IMR-90 (cell line): ENCODE measurements around the gene RPS10. TPM values are rescaled to one million over a fixed set of nuclear protein-coding genes. Genes with fewer than 3 reads are reported as not detected.

Experiments
- ATAC-seq: fragments of 200-7000 bp; cut with Tn5 transposase; 2 replicates; pipeline ENCODE4 v1.9.1; 2020; ENCODE audit warnings: low read depth, mild to moderate bottlenecking, moderate library complexity
- BruUV-seq: library from RNA; stranded (reverse); fragments of 400-500 nt; replicated peaks from 2 replicates; lab custom pipeline; 2021; lab: Mats Ljungman, UMichigan
- CTCF ChIA-PET: fragments of 300-600 bp; formaldehyde crosslinking; extraction: SDS; loops from one replicate; lab custom pipeline; 2021; ENCODE audit warnings: antibody characterized with exemption; lab: Yijun Ruan, JAX
- POLR2A ChIA-PET: fragments of 300-600 bp; sonication (Branson Sonifier 250); formaldehyde crosslinking; loops from one replicate; lab custom pipeline; 2022; ENCODE audit warnings: antibody characterized with exemption; ENCODE audit not compliant: unreplicated experiment; lab: Charles Lee
- DNase-seq: peaks from one replicate; pipeline ENCODE4 v3.0.0; 2013
- H2AFZ ChIP-seq: replicated peaks from 2 replicates; pipeline ENCODE3; 2013; ENCODE audit warnings: low read length, mild to moderate bottlenecking; ENCODE audit not compliant: poor library complexity
- H2AK5ac ChIP-seq: 2 replicates; pipeline ENCODE4 v1.6.1; 2013; ENCODE audit warnings: low read depth, low read length, inconsistent platforms
- H2AK9ac ChIP-seq: replicated peaks from 2 replicates; pipeline ENCODE3; 2013; ENCODE audit warnings: mild to moderate bottlenecking, low read depth, low read length, moderate library complexity; ENCODE audit not compliant: poor library complexity
- H2BK120ac ChIP-seq: 2 replicates; pipeline ENCODE4 v1.6.1; 2013; ENCODE audit warnings: low read depth, low read length, inconsistent platforms
- H2BK15ac ChIP-seq: 3 replicates; pipeline ENCODE4 v1.6.1; 2013; ENCODE audit warnings: low read depth, low read length, inconsistent platforms
- H2BK20ac ChIP-seq: 2 replicates; pipeline ENCODE4 v1.6.1; 2013; ENCODE audit warnings: low read depth, mild to moderate bottlenecking, inconsistent platforms, low read length, moderate library complexity
- H2BK5ac ChIP-seq: 2 replicates; pipeline ENCODE4 v1.6.1; 2013; ENCODE audit warnings: mild to moderate bottlenecking, low read depth, low read length, inconsistent platforms; ENCODE audit not compliant: poor library complexity, severe bottlenecking
- H3K14ac ChIP-seq: replicated peaks from 2 replicates; pipeline ENCODE4 v1.6.1; 2013; ENCODE audit warnings: low read depth, low read length, inconsistent platforms
- H3K18ac ChIP-seq: 2 replicates; pipeline ENCODE4 v1.6.1; 2013; ENCODE audit warnings: low read depth, low read length, control low read depth
- H3K23ac ChIP-seq: 2 replicates; pipeline ENCODE4 v1.6.1; 2013; ENCODE audit warnings: low read depth, low read length, inconsistent platforms
- H3K27ac ChIP-seq: 2 replicates; pipeline ENCODE4 v1.5.1; 2013; ENCODE audit warnings: mild to moderate bottlenecking, control low read depth, low read length; ENCODE audit not compliant: insufficient read depth
- H3K27me3 ChIP-seq: 2 replicates; pipeline ENCODE4 v1.6.1; 2013; ENCODE audit warnings: low read length; ENCODE audit not compliant: control insufficient read depth, insufficient read depth
- H3K36me3 ChIP-seq: 2 replicates; pipeline ENCODE4 v1.6.1; 2013; ENCODE audit warnings: low read length, mixed read lengths; ENCODE audit not compliant: control insufficient read depth, insufficient read depth
- H3K4ac ChIP-seq: 2 replicates; pipeline ENCODE4 v1.6.1; 2013; ENCODE audit warnings: low read depth, low read length, inconsistent platforms
- H3K4me1 ChIP-seq: 2 replicates; pipeline ENCODE4 v1.6.1; 2013; ENCODE audit warnings: low read length, mixed read lengths; ENCODE audit not compliant: control insufficient read depth, insufficient read depth
- H3K4me2 ChIP-seq: 2 replicates; pipeline ENCODE4 v1.6.1; 2013; ENCODE audit warnings: low read depth, mild to moderate bottlenecking, control low read depth, low read length, moderate library complexity
- H3K4me3 ChIP-seq: 2 replicates; pipeline ENCODE4 v1.5.1; 2013; ENCODE audit warnings: low read depth, mild to moderate bottlenecking, control low read depth, low read length, moderate library complexity; ENCODE audit not compliant: insufficient read depth
- H3K56ac ChIP-seq: 2 replicates; pipeline ENCODE4 v1.6.1; 2013; ENCODE audit warnings: low read length, inconsistent platforms; ENCODE audit not compliant: insufficient read depth; ENCODE audit errors: extremely low read depth
- H3K79me1 ChIP-seq, 2 experiments: 2 replicates each; pipeline ENCODE4 v1.6.1; 2013; ENCODE audit warnings: low read length in 2 of 2, inconsistent platforms in 1 of 2, low read depth in 1 of 2
- H3K9ac ChIP-seq: 2 replicates; pipeline ENCODE4 v1.6.1; 2013; ENCODE audit warnings: low read depth, low read length, control low read depth
- H3K9me1 ChIP-seq: 2 replicates; pipeline ENCODE4 v1.6.1; 2013; ENCODE audit warnings: low read length, inconsistent platforms; ENCODE audit not compliant: insufficient read depth
- H3K9me3 ChIP-seq: 2 replicates; pipeline ENCODE4 v1.6.1; 2013; ENCODE audit warnings: low read length; ENCODE audit not compliant: control insufficient read depth, insufficient read depth
- H4K20me1 ChIP-seq: 2 replicates; pipeline ENCODE4 v1.6.1; 2013; ENCODE audit warnings: low read length, inconsistent platforms; ENCODE audit not compliant: insufficient read depth
- H4K5ac ChIP-seq: 2 replicates; pipeline ENCODE4 v1.6.1; 2013; ENCODE audit warnings: mild to moderate bottlenecking, low read depth, low read length, control low read depth
- H4K8ac ChIP-seq, 2 experiments: 2 replicates each; pipeline ENCODE4 v1.6.1; 2013; ENCODE audit warnings: low read depth in 2 of 2, low read length in 2 of 2, control low read depth in 1 of 2, inconsistent platforms in 1 of 2
- H4K91ac ChIP-seq: 2 replicates; pipeline ENCODE4 v1.6.1; 2013; ENCODE audit warnings: low read depth, low read length, inconsistent platforms; ENCODE audit not compliant: insufficient read depth
- CEBPB ChIP-seq: IDR thresholded peaks from 2 replicates; pipeline ENCODE4 v1.6.1; 2012; ENCODE audit warnings: low read depth, low read length, improper control_type of control experiment
- FOS ChIP-seq: fragments of 150-350 bp; IDR thresholded peaks from 2 replicates; pipeline ENCODE4 v1.6.1; 2016; ENCODE audit warnings: low read depth, low read length
- MXI1 ChIP-seq: IDR thresholded peaks from 2 replicates; pipeline ENCODE4 v1.6.1; 2012; ENCODE audit warnings: low read depth, mild to moderate bottlenecking, low read length, moderate library complexity, borderline replicate concordance
- WGBS, 2 experiments: methylation state at CpG; one replicate each; pipeline versions ENCODE4 v1.1.5 to v1.1.7; 2013; ENCODE audit warnings: missing lambda C conversion rate in 2 of 2; ENCODE audit not compliant: insufficient read length in 1 of 2; ENCODE audit errors: extremely low coverage in 2 of 2; 5-methylcytosine and 5-hydroxymethylcytosine counted together
- dilution Hi-C: fragments of 300-500 bp; cut with HindIII; formaldehyde crosslinking; loops from one replicate; pipeline ENCODE4 v1.14.3; 2018; ENCODE audit warnings: low sequenced_read_pairs; ENCODE audit not compliant: unreplicated experiment
- in situ Hi-C: fragments of 300-500 bp; cut with MboI; formaldehyde crosslinking; loops from 3 replicates; pipeline ENCODE4 v1.14.3; 2019; ENCODE audit warnings: low sequenced_read_pairs, inconsistent platforms, mixed read lengths
- intact Hi-C: fragments of 100-400 bp; cut with micrococcal nuclease; formaldehyde crosslinking; loops from 2 replicates; pipeline ENCODE4 v1.10.0; 2022
- polyA plus RNA-seq, 3 experiments: library from polyadenylated mRNA; depleted of rRNA; stranded (reverse); fragments of >200 nt; gene quantifications; 2 replicates each; pipeline ENCODE4 v1.2.3, GENCODE V29; 2012; ENCODE audit warnings: low replicate concordance in 1 of 3
- total RNA-seq: library from RNA; depleted of rRNA; stranded (reverse); fragments of >200 nt; gene quantifications from 2 replicates; pipeline ENCODE4 v1.2.3, GENCODE V29; 2012

The RPS10 gene
- total and polyA plus RNA-seq, 2 of the 4 experiments (the other 2 are of a cell fraction), result 5,462 to 5,584 TPM

- 0 out of 2 replicates have a peak overlapping the region, but pooled peaks have one; percentile 13 for H4K91ac ChIP-seq
- peak overlapping the region; percentile 10; the same call in 1 of the 2 replicates for H2BK120ac ChIP-seq
- peaks cover 4% of the 10 kb centered on the region; the same call in 1 of the 2 replicates for H3K4me1 ChIP-seq
- peak overlapping the region; percentile 50 for H3K23ac ChIP-seq
- peak overlapping the region; percentile 89 for H2BK5ac ChIP-seq
- H2AFZ ChIP-seq, result no peak overlapping the region
- H2BK20ac ChIP-seq, result no peak overlapping the region
- CTCF ChIA-PET, result interaction anchor here (0.8 kb wide), 1 partner anchor 142 kb away, joined by 3 read pairs; the partner anchor contains the start of gene SMIM29
- peak overlapping the region; percentile 28; the same call in 1 of the 2 replicates for H3K56ac ChIP-seq
- peak overlapping the region; percentile 93 for H3K4me3 ChIP-seq
- TF ChIP-seq CEBPB (peak; percentile 80), MXI1 (peak; percentile 51; the same call in 1 of the 2 replicates), FOS (no peak)
- H3K4me2 ChIP-seq, result peak overlapping the region; percentile 84
- H3K9me1 ChIP-seq, result peaks cover 9% of the 10 kb centered on the region
- H3K4ac ChIP-seq, result peak overlapping the region; percentile 42
- H3K14ac ChIP-seq, result peak overlapping the region; percentile 72
- POLR2A ChIA-PET, result interaction anchor here (1.0 kb wide), 1 partner anchor 30 kb away, joined by 3 read pairs; no protein-coding TSS in a partner anchor
- H4K20me1 ChIP-seq, result peaks cover 36% of the 10 kb centered on the region
- peak; percentile 71 for DNase-seq
- 0 out of 2 replicates have a peak overlapping the region, but pooled peaks have one; percentile 8 for H2AK5ac ChIP-seq
- no peak overlapping the region; the same call in 1 of the 2 replicates for H3K18ac ChIP-seq
- no peaks in the 10 kb centered on the region for H3K27me3 ChIP-seq
- H3K79me1 ChIP-seq, result peaks cover 10 to 50% of the 10 kb centered on the region in 2 experiments
- ATAC-seq, result peak; percentile 5
- H4K8ac ChIP-seq, result peak overlapping the region in 1 of 2 experiments; percentile 42; a peak in 1 of 4 replicates
- intact Hi-C loops, result loop anchor here (1.0 to 5.0 kb wide), 3 partner anchors 84 to 195 kb away; partner anchors contain the start of gene SMIM29
- H3K36me3 ChIP-seq, result no peaks in the 10 kb centered on the region
- WGBS, 2 experiments, result 3% methylated on average over 4 of the region's 14 CpGs; no CpG with 5 or more reads in 1 of the 2 experiments
- dilution Hi-C loops, result no loop called here
- H4K5ac ChIP-seq, result no peak overlapping the region
- no peak overlapping the region for H2BK15ac ChIP-seq
- BruUV-seq, result no TSS peak
- in situ Hi-C loops, result no loop called here
- H2AK9ac ChIP-seq, result peak overlapping the region; percentile 2
- no peaks in the 10 kb centered on the region for H3K9me3 ChIP-seq
- H3K9ac ChIP-seq, result peak overlapping the region; percentile 90; the same call in 1 of the 2 replicates
- 0 out of 2 replicates have a peak overlapping the region, but pooled peaks have one; percentile 1 for H3K27ac ChIP-seq
These were observed 35.1 kb downstream of the RPS10 start for GRCh38 chr6:34390531-34391472.
